Measurements from ENCODE around the gene NAV2. TPM values are rescaled to one million over a fixed set of nuclear protein-coding genes. Genes with fewer than 3 reads are reported as not detected.

The NAV2 gene
- polyA plus RNA-seq, 3 donors: not detected

- no peak for DNase-seq
- Histone ChIP-seq H3K27me3 (ENCODE audit: control insufficient read depth in 2 of 2, insufficient read depth in 2 of 2, low read length in 2 of 2) (no peaks in the 10 kb centered on the region), H3K9ac (ENCODE audit: insufficient read depth, low read length, poor library complexity, severe bottlenecking) (no peak overlapping the region), H3K4me3 (replicated peaks in 1 of 3; ENCODE audit: low read depth in 2 of 3, low read length in 3 of 3) (no peak overlapping the region), H3K4me1 (ENCODE audit: control insufficient read depth in 1 of 2, insufficient read depth in 2 of 2, low read length in 2 of 2) (no peaks in the 10 kb centered on the region), H3K9me3 (replicated peaks in 1 of 2; ENCODE audit: control insufficient read depth in 1 of 2, insufficient read depth in 1 of 2, low read length in 2 of 2) (no peaks in the 10 kb centered on the region), H3K36me3 (replicated peaks in 1 of 2; ENCODE audit: control insufficient read depth in 1 of 2, insufficient read depth in 2 of 2, low read length in 2 of 2) (no peaks in the 10 kb centered on the region), H4K20me1 (ENCODE audit: insufficient read depth, low read length) (no peaks in the 10 kb centered on the region), H3K27ac (ENCODE audit: low read depth in 1 of 2, low read length in 2 of 2) (no peak overlapping the region), H3K4me2 (replicated peaks; ENCODE audit: extremely low read depth, low read length, poor library complexity, severe bottlenecking) (no peak overlapping the region), H2AFZ (ENCODE audit: insufficient read depth, low read depth, low read length, poor library complexity, severe bottlenecking) (no peak overlapping the region), H3K79me2 (ENCODE audit: insufficient read depth, low read length) (no peaks in the 10 kb centered on the region)
- no peak overlapping the region for H3K27ac Mint-ChIP-seq
- H3K27me3 Mint-ChIP-seq (ENCODE audit: low read depth in 3 of 3): peaks cover 0 to 7% (median 6%) of the 10 kb centered on the region in 3 donors
- H3K36me3 Mint-ChIP-seq: no peaks in the 10 kb centered on the region
- intact Hi-C loops (cut with micrococcal nuclease): no loop called here
- H3K4me1 Mint-ChIP-seq: no peaks in the 10 kb centered on the region
- no peak for TF ChIP-seq CTCF (IDR thresholded peaks at IDR 0.05)
- H3K9me3 Mint-ChIP-seq: peaks cover 0 to 5% (median 0%) of the 10 kb centered on the region in 7 donors
- no peak overlapping the region for H3K4me3 Mint-ChIP-seq
- WGBS (ENCODE audit: insufficient coverage): 83% methylated on average over 3 of the region's 4 CpGs
Observed at GRCh38 chr11:19970944-19971343, 258.3 kb downstream of the NAV2 start.

DNA sequence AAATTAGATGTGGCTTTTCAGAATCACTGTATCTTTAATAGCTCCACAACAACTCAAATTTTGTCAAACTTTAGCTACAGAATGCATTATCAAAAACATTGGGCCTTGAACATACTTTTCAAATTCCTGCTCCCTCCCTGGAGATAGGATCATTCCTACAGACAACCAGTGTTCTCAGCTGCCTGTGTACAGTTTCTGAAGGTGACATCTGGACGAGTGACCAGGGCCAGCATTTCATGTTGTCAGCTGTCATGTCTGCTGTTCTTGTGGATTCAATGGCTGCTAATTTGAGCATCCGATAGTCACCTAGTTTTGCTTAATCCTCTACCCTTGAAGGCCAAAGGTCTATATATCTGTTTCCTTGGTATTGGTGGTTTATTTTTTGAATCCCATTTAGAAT, 259.5 kb downstream of the NAV2 start:
- 100% methylated on average over 1 of the region's 2 CpGs for WGBS (ENCODE audit: insufficient coverage)
- no peak for DNase-seq
- Mint-ChIP-seq H3K27me3 (ENCODE audit: low read depth in 3 of 3) (peaks cover 0 to 4% (median 3%) of the 10 kb centered on the region in 3 donors), H3K27ac (no peak overlapping the region), H3K36me3 (no peaks in the 10 kb centered on the region), H3K9me3 (peaks cover 0 to 5% (median 0%) of the 10 kb centered on the region in 7 donors), H3K4me1 (no peaks in the 10 kb centered on the region), H3K4me3 (no peak overlapping the region)
- H3K27me3 ChIP-seq (ENCODE audit: control insufficient read depth in 2 of 2, insufficient read depth in 2 of 2, low read length in 2 of 2): no peaks in the 10 kb centered on the region
- H3K36me3 ChIP-seq (replicated peaks in 1 of 2; ENCODE audit: control insufficient read depth in 1 of 2, insufficient read depth in 2 of 2, low read length in 2 of 2): no peaks in the 10 kb centered on the region
- H3K4me1 ChIP-seq (ENCODE audit: control insufficient read depth in 1 of 2, insufficient read depth in 2 of 2, low read length in 2 of 2): no peaks in the 10 kb centered on the region
- no peak for TF ChIP-seq CTCF (IDR thresholded peaks at IDR 0.05)
- no peaks in the 10 kb centered on the region for H3K79me2 ChIP-seq (ENCODE audit: insufficient read depth, low read length)
- no peak overlapping the region for H2AFZ ChIP-seq (ENCODE audit: insufficient read depth, low read depth, low read length, poor library complexity, severe bottlenecking)
- no peak overlapping the region for H3K4me3 ChIP-seq (replicated peaks in 1 of 3; ENCODE audit: low read depth in 2 of 3, low read length in 3 of 3)
- intact Hi-C loops (cut with micrococcal nuclease): no loop called here
- no peak overlapping the region for H3K27ac ChIP-seq (ENCODE audit: low read depth in 1 of 2, low read length in 2 of 2)
- no peak overlapping the region for H3K9ac ChIP-seq (ENCODE audit: insufficient read depth, low read length, poor library complexity, severe bottlenecking)
- H3K9me3 ChIP-seq (replicated peaks in 1 of 2; ENCODE audit: control insufficient read depth in 1 of 2, insufficient read depth in 1 of 2, low read length in 2 of 2): no peaks in the 10 kb centered on the region
- no peaks in the 10 kb centered on the region for H4K20me1 ChIP-seq (ENCODE audit: insufficient read depth, low read length)
- H3K4me2 ChIP-seq (replicated peaks; ENCODE audit: extremely low read depth, low read length, poor library complexity, severe bottlenecking): no peak overlapping the region

Data from CD14-positive monocyte (primary cell).